Mucosa of stomach (tissue), 1 donor: ENCODE measurements around the gene GRIK1.
"Not testable (repeated sequence)": the region's sequence is repeated elsewhere in the genome, so short reads cannot be mapped to it uniquely, and the experiment has no call there.

ENCODE experiments used
- H3K27me3 ChIP-seq: one replicate; pipeline ENCODE4 v1.7.0; 2013; ENCODE audit warnings: mild to moderate bottlenecking, low read length; ENCODE audit not compliant: control insufficient read depth, insufficient read depth
- H3K36me3 ChIP-seq: one replicate; pipeline ENCODE4 v1.7.0; 2013; ENCODE audit warnings: low read length; ENCODE audit not compliant: control insufficient read depth, insufficient read depth
- H3K4me1 ChIP-seq: one replicate; pipeline ENCODE4 v1.7.0; 2013; ENCODE audit warnings: mild to moderate bottlenecking, low read length; ENCODE audit not compliant: control insufficient read depth, insufficient read depth
- H3K4me3 ChIP-seq: one replicate; pipeline ENCODE4 v1.7.0; 2013; ENCODE audit warnings: low read length
- H3K9ac ChIP-seq: one replicate; pipeline ENCODE4 v1.7.0; 2013; ENCODE audit warnings: mild to moderate bottlenecking, low read length, moderate library complexity
- H3K9me3 ChIP-seq: one replicate; pipeline ENCODE4 v1.7.0; 2013; ENCODE audit warnings: mild to moderate bottlenecking, low read length, moderate library complexity; ENCODE audit not compliant: control insufficient read depth
- donor health status: Pancreatic carcinoma.

The GRIK1 gene

GRCh38 chr21:29626801-29627470, 312.9 kb downstream of the GRIK1 start:
- peaks cover 5% of the 10 kb centered on the region for H3K4me1 ChIP-seq
- no peaks in the 10 kb centered on the region for H3K36me3 ChIP-seq
- no peak overlapping the region for H3K4me3 ChIP-seq
- H3K9me3 ChIP-seq: no peaks in the 10 kb centered on the region
- no peak overlapping the region for H3K9ac ChIP-seq
- H3K27me3 ChIP-seq: no peaks in the 10 kb centered on the region

GRCh38 chr21:29625990-29626389, 313.8 kb downstream of the GRIK1 start:
- Histone ChIP-seq H3K9me3 (no peaks in the 10 kb centered on the region), H3K9ac (no peak overlapping the region), H3K27me3 (no peaks in the 10 kb centered on the region), H3K4me3 (no peak overlapping the region), H3K4me1 (peaks cover 5% of the 10 kb centered on the region), H3K36me3 (no peaks in the 10 kb centered on the region)

DNA sequence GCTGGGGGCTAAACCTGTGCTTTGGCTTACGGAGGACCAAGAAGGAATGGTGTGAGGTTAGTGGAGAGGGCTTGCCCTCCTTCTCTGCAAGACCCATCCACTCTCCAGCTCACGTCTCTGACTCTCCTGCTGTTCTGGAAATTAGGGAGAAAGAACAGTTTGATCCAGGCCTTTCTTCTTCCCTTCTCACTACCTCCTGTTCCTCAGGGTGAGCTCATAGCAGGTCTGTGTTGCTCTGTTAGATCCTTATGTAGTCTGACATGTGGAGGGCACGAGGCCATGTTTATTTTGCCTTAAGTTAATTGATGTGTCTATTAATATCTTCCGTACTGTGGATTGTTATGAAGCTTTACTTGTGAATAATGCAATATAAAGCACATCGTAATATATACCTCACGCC, 315.0 kb downstream of the GRIK1 start:
- no peaks in the 10 kb centered on the region for H3K36me3 ChIP-seq
- no peaks in the 10 kb centered on the region for H3K9me3 ChIP-seq
- no peak overlapping the region for H3K9ac ChIP-seq
- no peaks in the 10 kb centered on the region for H3K27me3 ChIP-seq
- peaks cover 5% of the 10 kb centered on the region for H3K4me1 ChIP-seq
- no peak overlapping the region for H3K4me3 ChIP-seq

DNA sequence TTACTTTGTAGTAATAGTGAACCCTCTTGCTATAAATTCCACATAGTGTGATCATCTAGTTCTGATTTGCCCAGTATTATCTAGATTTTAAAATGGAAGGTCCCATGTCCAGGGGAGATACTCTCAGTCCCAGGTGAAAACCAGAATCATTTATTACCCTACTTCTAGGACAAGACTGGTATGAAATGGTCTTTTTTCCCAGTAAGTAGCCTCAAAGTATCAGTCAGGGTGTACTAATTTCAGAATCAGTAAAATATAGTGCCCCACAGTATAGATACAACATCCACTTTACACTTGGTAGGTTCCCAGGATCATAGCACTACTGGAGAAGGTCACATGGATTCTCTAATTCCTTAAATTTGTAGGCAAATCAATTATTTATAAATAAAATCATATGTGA, 318.3 kb downstream of the GRIK1 start:
- H3K36me3 ChIP-seq: no peaks in the 10 kb centered on the region
- H3K9me3 ChIP-seq: no peaks in the 10 kb centered on the region
- no peaks in the 10 kb centered on the region for H3K4me1 ChIP-seq
- no peak overlapping the region for H3K4me3 ChIP-seq
- H3K9ac ChIP-seq: no peak overlapping the region
- no peaks in the 10 kb centered on the region for H3K27me3 ChIP-seq

- Histone ChIP-seq H3K4me3 (no peak overlapping the region), H3K36me3 (no peaks in the 10 kb centered on the region), H3K4me1 (no peaks in the 10 kb centered on the region), H3K27me3 (no peaks in the 10 kb centered on the region), H3K9me3 (no peaks in the 10 kb centered on the region), H3K9ac (no peak overlapping the region)
These were observed 323.5 kb downstream of the GRIK1 start for GRCh38 chr21:29616209-29616751.

DNA sequence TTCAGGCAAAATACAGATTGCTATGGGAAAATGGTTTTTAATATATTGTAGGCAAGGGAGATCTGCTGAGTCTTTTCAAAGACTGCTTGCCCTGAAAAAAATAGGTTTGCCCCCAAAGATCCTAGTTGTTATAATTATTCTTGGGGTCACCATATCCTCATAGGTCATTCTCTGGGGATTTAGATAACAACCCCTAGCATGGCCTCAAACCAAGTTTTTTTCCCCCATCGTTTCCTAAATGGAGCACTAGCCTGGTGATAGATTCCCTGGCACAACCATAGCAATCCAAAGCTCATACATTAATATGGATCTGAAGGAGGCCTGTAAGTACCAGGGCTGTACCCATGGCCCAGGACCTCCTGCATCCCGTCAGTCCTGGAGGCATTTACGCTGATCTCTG, 325.9 kb downstream of the GRIK1 start:
- no peaks in the 10 kb centered on the region for H3K9me3 ChIP-seq
- H3K4me1 ChIP-seq: no peaks in the 10 kb centered on the region
- no peaks in the 10 kb centered on the region for H3K27me3 ChIP-seq
- H3K9ac ChIP-seq: no peak overlapping the region
- no peaks in the 10 kb centered on the region for H3K36me3 ChIP-seq
- H3K4me3 ChIP-seq: no peak overlapping the region

- Histone ChIP-seq H3K4me1 (no peaks in the 10 kb centered on the region), H3K9ac (no peak overlapping the region), H3K36me3 (no peaks in the 10 kb centered on the region), H3K27me3 (no peaks in the 10 kb centered on the region), H3K4me3 (no peak overlapping the region), H3K9me3 (no peaks in the 10 kb centered on the region)
These were observed 326.8 kb downstream of the GRIK1 start for GRCh38 chr21:29613021-29613420.

DNA sequence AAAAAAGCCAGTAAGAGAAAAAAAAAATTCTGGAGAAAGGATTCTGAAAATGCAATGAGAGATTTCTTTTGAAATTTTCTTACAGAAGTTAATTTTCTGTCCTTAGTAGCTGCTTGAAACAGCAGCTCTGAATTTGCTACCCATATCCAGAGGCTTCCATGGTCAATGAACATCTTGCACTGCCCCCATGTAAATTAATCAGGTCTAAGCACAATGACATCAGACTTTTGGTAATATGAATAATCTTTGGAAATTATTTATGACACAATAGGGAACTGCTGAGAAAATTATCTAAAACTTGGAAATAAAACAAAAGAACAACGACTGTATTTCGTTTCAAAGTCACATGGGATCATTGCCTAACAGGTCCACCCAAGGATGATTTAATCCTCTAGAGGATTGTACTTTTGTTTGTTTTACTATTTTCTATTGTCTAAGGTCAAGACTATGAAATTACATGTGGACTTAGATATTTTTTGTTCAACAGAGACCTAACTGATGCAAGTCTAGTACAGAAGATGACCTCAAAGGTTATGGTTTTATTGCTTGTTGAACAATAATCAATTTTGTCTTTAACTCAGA, 328.9 kb downstream of the GRIK1 start:
- H3K4me1 ChIP-seq: no peaks in the 10 kb centered on the region
- H3K36me3 ChIP-seq: no peaks in the 10 kb centered on the region
- no peak overlapping the region for H3K4me3 ChIP-seq
- no peaks in the 10 kb centered on the region for H3K9me3 ChIP-seq
- H3K9ac ChIP-seq: no peak overlapping the region
- H3K27me3 ChIP-seq: no peaks in the 10 kb centered on the region

- Histone ChIP-seq H3K9me3 (no peaks in the 10 kb centered on the region), H3K4me1 (no peaks in the 10 kb centered on the region), H3K27me3 (no peaks in the 10 kb centered on the region), H3K4me3 (no peak overlapping the region), H3K36me3 (no peaks in the 10 kb centered on the region), H3K9ac (no peak overlapping the region)
These were observed 333.2 kb downstream of the GRIK1 start for GRCh38 chr21:29606613-29607012.

- not testable (repeated sequence) for H3K36me3 ChIP-seq, H3K4me1 ChIP-seq, H3K4me3 ChIP-seq, H3K9ac ChIP-seq, H3K27me3 ChIP-seq, H3K9me3 ChIP-seq
These were observed 334.6 kb downstream of the GRIK1 start for GRCh38 chr21:29605219-29605618.

GRCh38 chr21:29604076-29604475, 335.7 kb downstream of the GRIK1 start:
- no peaks in the 10 kb centered on the region for H3K36me3 ChIP-seq
- H3K9me3 ChIP-seq: no peaks in the 10 kb centered on the region
- no peaks in the 10 kb centered on the region for H3K27me3 ChIP-seq
- no peak overlapping the region for H3K4me3 ChIP-seq
- H3K9ac ChIP-seq: no peak overlapping the region
- H3K4me1 ChIP-seq: no peaks in the 10 kb centered on the region

GRCh38 chr21:29601047-29601446, 338.7 kb downstream of the GRIK1 start:
- Histone ChIP-seq H3K36me3 (no peaks in the 10 kb centered on the region), H3K27me3 (no peaks in the 10 kb centered on the region), H3K9me3 (no peaks in the 10 kb centered on the region), H3K9ac (no peak overlapping the region), H3K4me1 (no peaks in the 10 kb centered on the region), H3K4me3 (no peak overlapping the region)
